Ishikawa (cell line): ENCODE measurements around the gene ADARB1.

Experiments used
- CREB1 ChIP-seq: IDR thresholded peaks from 2 replicates; pipeline ENCODE4 v1.6.1; 2012; ENCODE audit warnings: low read depth
- EP300 ChIP-seq: IDR thresholded peaks from 2 replicates; pipeline ENCODE4 v1.6.1; 2012; ENCODE audit warnings: borderline replicate concordance
- FOXM1 ChIP-seq: IDR thresholded peaks from 2 replicates; pipeline ENCODE4 v1.6.1; 2012; ENCODE audit warnings: low read depth, borderline replicate concordance

DNA sequence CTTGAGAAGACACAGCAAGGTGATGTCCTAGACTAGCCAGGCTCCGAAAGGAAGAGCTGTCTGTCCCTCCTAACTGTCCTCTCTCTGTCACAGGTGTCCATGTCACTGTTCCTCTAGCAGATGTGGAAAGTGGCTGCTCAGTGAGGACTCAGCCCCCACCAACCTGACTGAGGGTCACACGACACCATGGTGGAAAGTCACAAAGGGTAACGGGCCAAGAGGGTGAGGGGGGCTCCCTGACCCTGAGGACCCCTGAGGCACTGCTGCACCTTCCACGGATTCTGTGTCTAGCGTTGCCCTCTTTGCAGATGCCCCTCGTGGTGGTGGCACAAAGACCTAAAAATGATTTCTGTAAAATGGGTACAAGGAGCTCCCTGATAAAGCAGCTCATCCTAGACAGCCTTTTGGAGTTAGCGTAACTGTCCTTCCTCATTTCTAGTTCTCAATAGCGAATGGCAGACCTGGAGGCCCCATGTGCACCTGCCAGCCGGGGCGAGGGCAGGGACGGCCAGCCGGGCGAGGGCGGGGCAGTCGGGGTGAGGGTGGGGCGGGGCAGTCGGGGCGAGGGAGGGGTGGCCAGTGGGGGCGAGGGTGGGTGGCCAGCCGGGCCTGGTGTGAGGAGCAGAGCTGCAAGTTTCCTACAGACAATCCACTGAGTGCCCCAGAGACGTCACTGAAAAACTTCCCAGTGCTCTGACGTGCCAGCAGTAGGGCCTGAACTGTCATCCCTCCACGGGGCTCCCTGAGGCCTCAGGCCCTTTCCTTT, 189.9 kb downstream of the ADARB1 start:
- no peak for TF ChIP-seq FOXM1
- TF ChIP-seq CREB1 = no peak
- no peak for TF ChIP-seq EP300
